HepG2 (cell line): Measurements from ENCODE around the gene MYL6B. TPM values are rescaled to one million over a fixed set of nuclear protein-coding genes. Genes with fewer than 3 reads are reported as not detected.
A peak's percentile ranks its signal among the peaks of the same experiment; 100 is the strongest.

Experiments
- ATF1 ChIP-seq: IDR thresholded peaks from 2 replicates; pipeline ENCODE4 v1.6.1; 2016; ENCODE audit warnings: mild to moderate bottlenecking, control low read depth
- BCLAF1 ChIP-seq: fragments of 450-650 bp; IDR thresholded peaks from 2 replicates; pipeline ENCODE4 v1.6.1; 2017; ENCODE audit warnings: mild to moderate bottlenecking
- DMTF1 ChIP-seq: sonication (generic); formaldehyde crosslinking; IDR thresholded peaks from 2 replicates; pipeline ENCODE4 v1.4.0; 2020; ENCODE audit warnings: mild to moderate bottlenecking, missing genetic modification reagents
- FLYWCH1 ChIP-seq: sonication (generic); formaldehyde crosslinking; IDR thresholded peaks from 2 replicates; pipeline ENCODE4 v1.8.1; 2023; ENCODE audit warnings: mild to moderate bottlenecking, missing genetic modification reagents
- GPN1 ChIP-seq: sonication (generic); formaldehyde crosslinking; IDR thresholded peaks from 2 replicates; pipeline ENCODE4 v1.5.1; 2020; ENCODE audit warnings: missing genetic modification reagents, borderline replicate concordance
- HOXA7 ChIP-seq: sonication (generic); formaldehyde crosslinking; IDR thresholded peaks from 2 replicates; pipeline ENCODE4 v1.8.1; 2022; ENCODE audit warnings: mild to moderate bottlenecking, missing genetic modification reagents, moderate library complexity
- ISL2 ChIP-seq: sonication (generic); formaldehyde crosslinking; IDR thresholded peaks from 2 replicates; pipeline ENCODE4 v1.5.0; 2020; ENCODE audit warnings: missing genetic modification reagents
- KDM2A ChIP-seq: sonication (generic); formaldehyde crosslinking; IDR thresholded peaks from 2 replicates; pipeline ENCODE4 v1.4.0; 2020; ENCODE audit warnings: low read depth, missing genetic modification reagents, borderline replicate concordance
- PHF20 ChIP-seq: sonication (generic); formaldehyde crosslinking; IDR thresholded peaks from 2 replicates; pipeline ENCODE4 v1.5.0; 2020; ENCODE audit warnings: mild to moderate bottlenecking, missing genetic modification reagents
- RORA ChIP-seq: sonication (generic); formaldehyde crosslinking; IDR thresholded peaks from 2 replicates; pipeline ENCODE4 v1.5.0; 2020; ENCODE audit warnings: mild to moderate bottlenecking, missing genetic modification reagents, moderate library complexity
- SAP130 ChIP-seq: IDR thresholded peaks from 2 replicates; pipeline ENCODE4 v1.6.1; 2016; ENCODE audit warnings: low read depth
- SMC3 ChIP-seq: IDR thresholded peaks from 2 replicates; pipeline ENCODE4 v1.6.1; 2011; ENCODE audit warnings: low read length, improper control_type of control experiment
- SRSF9 ChIP-seq: fragments of 200-400 bp; formaldehyde crosslinking; IDR thresholded peaks from 2 replicates; pipeline ENCODE4 v1.6.1; 2018; ENCODE audit warnings: borderline replicate concordance, mild to moderate bottlenecking, low read depth, low read length; ENCODE audit not compliant: insufficient read depth, poor library complexity, severe bottlenecking
- ZKSCAN1 ChIP-seq: fragments of 150-350 bp; IDR thresholded peaks from 2 replicates; pipeline ENCODE4 v1.6.1; 2014; ENCODE audit warnings: low read length
- ZNF232 ChIP-seq: sonication (generic); formaldehyde crosslinking; IDR thresholded peaks from 2 replicates; pipeline ENCODE4 v1.4.0; 2020; ENCODE audit warnings: missing genetic modification reagents, borderline replicate concordance
- ZNF501 ChIP-seq: sonication (generic); formaldehyde crosslinking; IDR thresholded peaks from 2 replicates; pipeline ENCODE4 v1.5.1; 2020; ENCODE audit warnings: mild to moderate bottlenecking, moderate library complexity, missing genetic modification reagents
- ZNF614 ChIP-seq: IDR thresholded peaks from 2 replicates; pipeline ENCODE4 v1.6.1; 2018; ENCODE audit warnings: missing biosample characterization, missing genetic modification reagents, inconsistent platforms, borderline replicate concordance
- ZNF776 ChIP-seq: sonication (generic); formaldehyde crosslinking; IDR thresholded peaks from 2 replicates; pipeline ENCODE4 v1.4.0; 2020; ENCODE audit warnings: mild to moderate bottlenecking, missing genetic modification reagents
- polyA plus RNA-seq, 8 experiments: library from polyadenylated mRNA; depleted of rRNA in 3 of 8; stranded (reverse) in 7 of 8; unstranded in 1 of 8; fragments of >200 nt; fragmentation: Illumina TruSeq in 4 of 8; extraction: Trizol in 4 of 8; gene quantifications; 2 replicates each; pipeline versions ENCODE4 v1.2.1 to v1.2.3, GENCODE V29; 2011 to 2016; ENCODE audit warnings: low read depth in 4 of 8, missing spikeins in 1 of 8, mixed read lengths in 1 of 8; ENCODE audit not compliant: insufficient read depth in 1 of 8
- total RNA-seq, 5 experiments: library from RNA; depleted of rRNA; stranded (reverse); fragments of >200 nt; fragmentation: Illumina TruSeq; extraction: Trizol; gene quantifications; 2 replicates each; pipeline ENCODE4 v1.2.3, GENCODE V29; 2016; ENCODE audit warnings: low read depth in 1 of 5
- TF ChIP-seq, protein P1 (sequence below): conservative IDR thresholded peaks from 2 replicates; pipeline ENCODE4 v1.6.1; 2018; ENCODE audit warnings: missing genetic modification reagents
- TF ChIP-seq, protein P2 (sequence below): sonication (generic); formaldehyde crosslinking; IDR thresholded peaks from 2 replicates; pipeline ENCODE4 v1.4.0; 2020; ENCODE audit warnings: missing genetic modification reagents, borderline replicate concordance
- TF ChIP-seq, protein P3 (sequence below): sonication (generic); formaldehyde crosslinking; IDR thresholded peaks from 2 replicates; pipeline ENCODE4 v1.8.0; 2022; ENCODE audit warnings: mild to moderate bottlenecking, missing genetic modification reagents, borderline replicate concordance

The MYL6B gene
- total and polyA plus RNA-seq, 2 of the 13 experiments (the other 11 are each of a cell fraction or from before 2014, with no cell fraction given), result 75.7 to 88.7 TPM

DNA sequence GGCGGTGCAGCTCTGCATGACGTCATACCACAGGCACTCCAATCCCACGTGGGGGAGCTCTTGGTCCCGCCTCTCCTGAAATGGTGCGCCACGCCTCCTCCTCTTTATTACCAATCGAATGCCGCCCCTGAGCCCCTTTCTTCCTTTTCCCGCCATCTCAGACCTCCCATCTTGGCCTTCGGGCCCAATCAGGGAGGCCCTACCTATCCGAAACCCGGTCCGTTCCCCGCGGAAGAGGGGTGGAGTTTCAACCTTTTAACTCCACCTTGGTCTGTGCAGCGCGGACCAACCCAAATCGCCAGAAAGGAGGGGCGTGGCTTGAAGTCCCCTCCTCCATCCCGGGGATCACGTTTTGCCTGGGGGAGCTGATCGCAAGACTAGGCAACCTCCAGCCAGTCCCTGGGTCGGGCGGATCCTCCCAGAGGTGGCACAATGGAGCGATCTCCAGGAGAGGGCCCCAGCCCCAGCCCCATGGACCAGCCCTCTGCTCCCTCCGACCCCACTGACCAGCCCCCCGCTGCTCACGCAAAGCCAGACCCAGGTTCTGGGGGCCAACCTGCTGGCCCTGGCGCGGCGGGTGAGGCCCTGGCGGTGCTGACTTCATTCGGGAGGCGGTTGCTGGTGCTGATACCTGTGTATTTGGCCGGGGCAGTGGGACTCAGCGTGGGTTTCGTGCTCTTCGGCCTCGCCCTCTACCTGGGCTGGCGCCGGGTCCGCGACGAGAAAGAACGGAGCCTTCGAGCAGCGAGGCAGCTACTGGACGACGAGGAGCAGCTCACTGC lies 24.3 kb upstream of the MYL6B start, which contains the start of gene ESYT1 (continued):
- TF ChIP-seq BCLAF1, result no peak
- no peak for TF ChIP-seq ZNF232
- TF ChIP-seq ZNF776 (CRISPR knock-in tag), result no peak
- TF ChIP-seq, protein P1, sequence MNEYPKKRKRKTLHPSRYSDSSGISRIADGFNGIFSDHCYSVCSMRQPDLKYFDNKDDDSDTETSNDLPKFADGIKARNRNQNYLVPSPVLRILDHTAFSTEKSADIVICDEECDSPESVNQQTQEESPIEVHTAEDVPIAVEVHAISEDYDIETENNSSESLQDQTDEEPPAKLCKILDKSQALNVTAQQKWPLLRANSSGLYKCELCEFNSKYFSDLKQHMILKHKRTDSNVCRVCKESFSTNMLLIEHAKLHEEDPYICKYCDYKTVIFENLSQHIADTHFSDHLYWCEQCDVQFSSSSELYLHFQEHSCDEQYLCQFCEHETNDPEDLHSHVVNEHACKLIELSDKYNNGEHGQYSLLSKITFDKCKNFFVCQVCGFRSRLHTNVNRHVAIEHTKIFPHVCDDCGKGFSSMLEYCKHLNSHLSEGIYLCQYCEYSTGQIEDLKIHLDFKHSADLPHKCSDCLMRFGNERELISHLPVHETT (CRISPR knock-in tag), result no peak
- TF ChIP-seq DMTF1, result no peak
- TF ChIP-seq ZKSCAN1, result no peak
- TF ChIP-seq ISL2, result peak; percentile 46
- TF ChIP-seq SAP130 (CRISPR knock-in tag), result peak; percentile 90
- no peak for TF ChIP-seq HOXA7 (CRISPR knock-in tag)
- TF ChIP-seq, protein P2, sequence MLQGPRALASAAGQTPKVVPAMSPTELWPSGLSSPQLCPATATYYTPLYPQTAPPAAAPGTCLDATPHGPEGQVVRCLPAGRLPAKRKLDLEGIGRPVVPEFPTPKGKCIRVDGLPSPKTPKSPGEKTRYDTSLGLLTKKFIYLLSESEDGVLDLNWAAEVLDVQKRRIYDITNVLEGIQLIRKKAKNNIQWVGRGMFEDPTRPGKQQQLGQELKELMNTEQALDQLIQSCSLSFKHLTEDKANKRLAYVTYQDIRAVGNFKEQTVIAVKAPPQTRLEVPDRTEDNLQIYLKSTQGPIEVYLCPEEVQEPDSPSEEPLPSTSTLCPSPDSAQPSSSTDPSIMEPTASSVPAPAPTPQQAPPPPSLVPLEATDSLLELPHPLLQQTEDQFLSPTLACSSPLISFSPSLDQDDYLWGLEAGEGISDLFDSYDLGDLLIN, result no peak
- no peak for TF ChIP-seq SMC3
- no peak; the same call in 1 of the 2 replicates for TF ChIP-seq ZNF501 (CRISPR knock-in tag)
- no peak for TF ChIP-seq RORA (CRISPR knock-in tag)
- TF ChIP-seq FLYWCH1 (CRISPR knock-in tag), result no peak
- TF ChIP-seq GPN1, result no peak
- TF ChIP-seq, protein P3, sequence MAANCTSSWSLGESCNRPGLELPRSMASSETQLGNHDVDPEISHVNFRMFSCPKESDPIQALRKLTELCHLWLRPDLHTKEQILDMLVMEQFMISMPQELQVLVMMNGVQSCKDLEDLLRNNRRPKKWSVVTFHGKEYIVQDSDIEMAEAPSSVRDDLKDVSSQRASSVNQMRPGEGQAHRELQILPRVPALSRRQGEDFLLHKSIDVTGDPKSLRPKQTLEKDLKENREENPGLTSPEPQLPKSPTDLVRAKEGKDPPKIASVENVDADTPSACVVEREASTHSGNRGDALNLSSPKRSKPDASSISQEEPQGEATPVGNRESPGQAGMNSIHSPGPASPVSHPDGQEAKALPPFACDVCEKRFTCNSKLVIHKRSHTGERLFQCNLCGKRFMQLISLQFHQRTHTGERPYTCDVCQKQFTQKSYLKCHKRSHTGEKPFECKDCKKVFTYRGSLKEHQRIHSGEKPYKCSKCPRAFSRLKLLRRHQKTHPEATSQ (CRISPR knock-in tag), result no peak
- peak; percentile 72 for TF ChIP-seq KDM2A
- 0 out of 2 replicates have a peak, but pooled peaks have one; percentile 38 for TF ChIP-seq ZNF614
- no peak for TF ChIP-seq SRSF9
- TF ChIP-seq ATF1 (CRISPR knock-in tag), result peak; percentile 87
- TF ChIP-seq PHF20 (CRISPR knock-in tag), result no peak
